PC-3 (cell line): ENCODE measurements around the gene CACNA1C. TPM values are rescaled to one million over a fixed set of nuclear protein-coding genes. Genes with fewer than 3 reads are reported as not detected.

Source experiments
- ATAC-seq: fragments of 200-7000 bp; cut with Tn5 transposase; 2 replicates; pipeline ENCODE4 v1.9.1; 2020; ENCODE audit warnings: mild to moderate bottlenecking, moderate library complexity
- BruUV-seq: library from RNA; stranded (reverse); fragments of 400-500 nt; replicated peaks from 2 replicates; lab custom pipeline; 2021; lab: Mats Ljungman, UMichigan
- CTCF ChIA-PET: fragments of 300-600 bp; sonication (Branson Sonifier 250); formaldehyde crosslinking; loops from one replicate; lab custom pipeline; 2022; ENCODE audit warnings: antibody characterized with exemption; lab: Charles Lee
- POLR2A ChIA-PET: fragments of 300-600 bp; sonication (Branson Sonifier 250); formaldehyde crosslinking; loops from one replicate; lab custom pipeline; 2022; ENCODE audit warnings: antibody characterized with exemption; ENCODE audit not compliant: unreplicated experiment; lab: Charles Lee
- DNase-seq: peaks from one replicate; pipeline ENCODE4 v3.0.0-alpha.2; 2015
- H2AFZ ChIP-seq: fragments of 300-600 bp; sonication (generic); 2 replicates; pipeline ENCODE4 v1.6.0; 2016; ENCODE audit warnings: antibody characterized with exemption, low read length
- H3F3A ChIP-seq: fragments of 300-600 bp; sonication (generic); one replicate; pipeline ENCODE4 v1.6.0; 2017; ENCODE audit warnings: antibody characterized with exemption, low read length, control low read depth, mild to moderate bottlenecking; ENCODE audit not compliant: unreplicated experiment
- H3K27ac ChIP-seq: fragments of 300-600 bp; sonication (generic); 2 replicates; pipeline ENCODE4 v1.5.1; 2016; ENCODE audit warnings: mild to moderate bottlenecking, low read length
- H3K27me3 ChIP-seq: fragments of 300-600 bp; sonication (generic); 2 replicates; pipeline ENCODE4 v1.6.1; 2016; ENCODE audit warnings: low read length, mixed read lengths
- H3K36me3 ChIP-seq: fragments of 300-600 bp; sonication (generic); 2 replicates; pipeline ENCODE4 v1.6.1; 2016; ENCODE audit warnings: low read depth, mixed run types, low read length, mixed read lengths
- H3K4me1 ChIP-seq: fragments of 300-600 bp; sonication (generic); 2 replicates; pipeline ENCODE4 v1.5.1; 2016; ENCODE audit warnings: low read length; ENCODE audit not compliant: insufficient read depth
- H3K4me2 ChIP-seq: fragments of 300-600 bp; sonication (generic); 2 replicates; pipeline ENCODE4 v1.6.0; 2016; ENCODE audit warnings: low read length
- H3K4me3 ChIP-seq: fragments of 300-600 bp; sonication (generic); 2 replicates; pipeline ENCODE4 v1.5.1; 2016; ENCODE audit warnings: mild to moderate bottlenecking, low read length, mixed read lengths
- H3K79me2 ChIP-seq: fragments of 300-600 bp; sonication (generic); 2 replicates; pipeline ENCODE4 v1.6.1; 2017; ENCODE audit warnings: low read length, mixed read lengths
- H3K9ac ChIP-seq: fragments of 300-600 bp; sonication (generic); 2 replicates; pipeline ENCODE4 v1.6.0; 2016; ENCODE audit warnings: mild to moderate bottlenecking, low read length
- H3K9me2 ChIP-seq: fragments of 300-600 bp; sonication (generic); replicated peaks from 2 replicates; pipeline ENCODE4 v1.6.1; 2016; ENCODE audit warnings: mixed run types, low read length, mixed read lengths
- H3K9me3 ChIP-seq: fragments of 300-600 bp; sonication (generic); 2 replicates; pipeline ENCODE4 v1.6.1; 2016; ENCODE audit warnings: low read length, mixed read lengths
- H4K20me1 ChIP-seq: fragments of 300-600 bp; sonication (generic); 2 replicates; pipeline ENCODE4 v1.6.1; 2016; ENCODE audit warnings: low read length, mixed read lengths
- EZH2 ChIP-seq: fragments of 300-600 bp; sonication (generic); IDR thresholded peaks from one replicate; pipeline ENCODE4 v1.6.1; 2017; ENCODE audit warnings: antibody characterized with exemption, mild to moderate bottlenecking, low read length; ENCODE audit not compliant: unreplicated experiment
- EZH2phosphoT487 ChIP-seq: fragments of 300-600 bp; sonication (generic); IDR thresholded peaks from 2 replicates; pipeline ENCODE4 v1.6.1; 2018; ENCODE audit warnings: mild to moderate bottlenecking, antibody characterized with exemption, low read length, borderline replicate concordance
- intact Hi-C: fragments of 100-400 bp; cut with micrococcal nuclease; formaldehyde crosslinking; loops from 2 replicates; pipeline ENCODE4 v1.9.0; 2023
- total RNA-seq: library from RNA; depleted of rRNA; stranded (reverse); fragments of >200 nt; gene quantifications from 2 replicates; pipeline ENCODE4 v1.2.3, GENCODE V29; 2014
- TF ChIP-seq, protein P1 (sequence below): fragments of 300-600 bp; sonication (generic); conservative IDR thresholded peaks from 2 replicates; pipeline ENCODE4 v1.5.1; 2017; ENCODE audit warnings: antibody characterized with exemption, low read depth, mild to moderate bottlenecking, low read length

CACNA1C gene
- total RNA-seq, 1 experiment from 2014 or later: not detected

DNA sequence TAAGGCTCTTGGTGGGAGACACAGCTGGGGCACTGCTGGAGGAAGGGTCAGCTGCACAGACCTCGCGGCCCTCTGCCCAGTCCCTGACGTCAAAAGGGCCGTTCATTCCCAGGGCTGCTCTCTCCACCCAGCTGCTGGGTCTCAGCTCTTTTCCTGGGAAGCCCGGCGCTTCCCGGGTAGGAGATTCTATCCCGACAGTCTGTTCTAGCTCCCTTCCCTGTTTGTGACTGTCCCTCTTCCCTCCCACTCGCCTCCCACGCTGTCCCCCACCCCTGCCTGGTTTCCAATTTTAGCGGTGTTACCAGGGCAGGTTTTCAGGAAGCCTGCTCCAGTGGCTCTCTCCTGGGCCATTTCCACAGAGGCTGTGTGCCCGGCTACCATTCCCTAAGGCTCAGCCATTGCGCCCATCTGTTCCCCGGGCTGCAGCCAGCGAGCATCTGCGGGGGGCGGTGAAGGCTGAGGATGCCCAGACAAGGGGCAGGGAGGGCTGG is 186.6 kb downstream of the CACNA1C start:
- Histone ChIP-seq H4K20me1 (no peaks in the 10 kb centered on the region), H2AFZ (no peak overlapping the region), H3K79me2 (no peaks in the 10 kb centered on the region), H3K9me2 (no peaks in the 10 kb centered on the region), H3F3A (no peaks in the 10 kb centered on the region), H3K9ac (no peak overlapping the region), H3K4me3 (no peak overlapping the region), H3K4me2 (no peak overlapping the region), H3K4me1 (no peaks in the 10 kb centered on the region), H3K36me3 (no peaks in the 10 kb centered on the region), H3K27me3 (peaks cover 29% of the 10 kb centered on the region), H3K9me3 (no peaks in the 10 kb centered on the region), H3K27ac (no peak overlapping the region)
- DNase-seq: no peak
- TF ChIP-seq EZH2phosphoT487: no peak
- TF ChIP-seq, protein P1, sequence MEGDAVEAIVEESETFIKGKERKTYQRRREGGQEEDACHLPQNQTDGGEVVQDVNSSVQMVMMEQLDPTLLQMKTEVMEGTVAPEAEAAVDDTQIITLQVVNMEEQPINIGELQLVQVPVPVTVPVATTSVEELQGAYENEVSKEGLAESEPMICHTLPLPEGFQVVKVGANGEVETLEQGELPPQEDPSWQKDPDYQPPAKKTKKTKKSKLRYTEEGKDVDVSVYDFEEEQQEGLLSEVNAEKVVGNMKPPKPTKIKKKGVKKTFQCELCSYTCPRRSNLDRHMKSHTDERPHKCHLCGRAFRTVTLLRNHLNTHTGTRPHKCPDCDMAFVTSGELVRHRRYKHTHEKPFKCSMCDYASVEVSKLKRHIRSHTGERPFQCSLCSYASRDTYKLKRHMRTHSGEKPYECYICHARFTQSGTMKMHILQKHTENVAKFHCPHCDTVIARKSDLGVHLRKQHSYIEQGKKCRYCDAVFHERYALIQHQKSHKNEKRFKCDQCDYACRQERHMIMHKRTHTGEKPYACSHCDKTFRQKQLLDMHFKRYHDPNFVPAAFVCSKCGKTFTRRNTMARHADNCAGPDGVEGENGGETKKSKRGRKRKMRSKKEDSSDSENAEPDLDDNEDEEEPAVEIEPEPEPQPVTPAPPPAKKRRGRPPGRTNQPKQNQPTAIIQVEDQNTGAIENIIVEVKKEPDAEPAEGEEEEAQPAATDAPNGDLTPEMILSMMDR: no peak
- TF ChIP-seq EZH2: no peak
- no TSS peak for BruUV-seq
- ChIA-PET POLR2A (no interaction called here), CTCF (no interaction called here)
- no peak for ATAC-seq
- intact Hi-C loops: no loop called here

DNA sequence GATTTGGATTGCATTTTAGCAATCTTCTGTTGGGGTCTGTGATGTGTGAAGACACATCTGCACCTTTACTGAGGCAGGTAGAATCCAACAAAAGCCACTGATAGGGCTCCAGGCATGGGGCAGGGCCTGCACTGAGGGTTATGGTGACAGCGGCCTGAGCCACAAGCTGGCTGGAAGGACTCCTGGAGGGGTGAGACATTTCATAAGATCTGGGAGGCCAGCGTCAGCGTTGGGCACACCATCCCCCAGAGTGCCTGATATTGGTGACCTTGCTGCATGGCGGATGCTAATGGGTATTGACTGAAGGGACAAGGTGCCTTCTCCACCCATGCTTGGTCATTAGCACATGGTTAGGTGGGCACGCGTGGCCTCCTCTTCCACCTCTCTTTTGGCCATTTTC is 187.6 kb downstream of the CACNA1C start:
- H3K9me3 ChIP-seq: no peaks in the 10 kb centered on the region
- H3K27ac ChIP-seq: no peak overlapping the region
- H3K27me3 ChIP-seq: peaks cover 29% of the 10 kb centered on the region
- TF ChIP-seq EZH2 (no peak), EZH2phosphoT487 (no peak)
- TF ChIP-seq, protein P1: no peak
- no peak overlapping the region for H3K9ac ChIP-seq
- H3F3A ChIP-seq: no peaks in the 10 kb centered on the region
- H3K4me1 ChIP-seq: no peaks in the 10 kb centered on the region
- no peaks in the 10 kb centered on the region for H3K9me2 ChIP-seq
- no peaks in the 10 kb centered on the region for H4K20me1 ChIP-seq
- H3K4me3 ChIP-seq: no peak overlapping the region
- no TSS peak for BruUV-seq
- intact Hi-C loops: no loop called here
- ChIA-PET POLR2A (no interaction called here), CTCF (interaction anchor here (0.6 kb wide), 1 partner anchor 11 kb away, joined by 4 read pairs; no protein-coding TSS in a partner anchor)
- DNase-seq: no peak
- ATAC-seq: no peak
- H3K4me2 ChIP-seq: no peak overlapping the region
- no peak overlapping the region for H2AFZ ChIP-seq
- H3K36me3 ChIP-seq: no peaks in the 10 kb centered on the region
- H3K79me2 ChIP-seq: no peaks in the 10 kb centered on the region

DNA sequence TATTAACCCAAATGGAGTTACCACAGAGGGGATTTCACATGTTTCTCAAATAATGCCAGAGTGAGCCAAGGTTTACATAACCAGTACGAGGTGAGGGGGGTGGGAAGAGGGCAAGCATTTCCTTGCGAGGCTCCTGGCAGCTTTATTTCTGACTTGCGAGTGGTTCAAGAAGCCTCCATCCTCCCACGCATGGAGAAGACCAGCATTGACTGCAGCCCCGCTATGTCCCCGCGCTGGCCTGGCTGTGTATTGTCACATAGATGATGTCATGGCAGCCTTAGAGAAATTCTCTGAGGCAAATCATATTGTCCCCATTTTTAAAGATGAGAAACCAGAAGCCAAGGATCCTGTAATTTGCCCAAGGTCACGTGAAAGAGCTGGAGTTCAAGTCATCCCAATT is 188.2 kb downstream of the CACNA1C start:
- no TSS peak for BruUV-seq
- ATAC-seq: no peak
- H3K9ac ChIP-seq: no peak overlapping the region
- no peak for DNase-seq
- H3K27me3 ChIP-seq: peaks cover 29% of the 10 kb centered on the region
- TF ChIP-seq, protein P1: no peak
- TF ChIP-seq EZH2phosphoT487 (no peak), EZH2 (no peak)
- intact Hi-C loops: no loop called here
- no peak overlapping the region for H3K4me2 ChIP-seq
- H3K4me3 ChIP-seq: no peak overlapping the region
- no peaks in the 10 kb centered on the region for H3K36me3 ChIP-seq
- no peaks in the 10 kb centered on the region for H3K9me3 ChIP-seq
- H3K79me2 ChIP-seq: no peaks in the 10 kb centered on the region
- H3K27ac ChIP-seq: no peak overlapping the region
- H3K4me1 ChIP-seq: no peaks in the 10 kb centered on the region
- no peaks in the 10 kb centered on the region for H3F3A ChIP-seq
- ChIA-PET CTCF (interaction anchor here (0.6 kb wide), 1 partner anchor 12 kb away, joined by 4 read pairs; no protein-coding TSS in a partner anchor), POLR2A (no interaction called here)
- no peaks in the 10 kb centered on the region for H4K20me1 ChIP-seq
- no peaks in the 10 kb centered on the region for H3K9me2 ChIP-seq
- no peak overlapping the region for H2AFZ ChIP-seq
